Fibroblast of pulmonary artery (primary cell): ENCODE data around the gene KAT6B.

Experiments
- DNase-seq: peaks from one replicate; pipeline ENCODE4 v3.0.0-alpha.2; 2010; ENCODE audit warnings: low read depth
- H3K4me3 ChIP-seq: replicated peaks from 2 replicates; pipeline ENCODE4 v1.5.1; 2011; ENCODE audit warnings: low read depth, mild to moderate bottlenecking, control low read depth, low read length, moderate library complexity
- TF ChIP-seq, protein P1 (sequence below): IDR thresholded peaks from 2 replicates; pipeline ENCODE4 v1.5.1; 2011; ENCODE audit warnings: mild to moderate bottlenecking, control low read depth, low read length, inconsistent platforms; ENCODE audit errors: missing control alignments

Gene KAT6B

DNA sequence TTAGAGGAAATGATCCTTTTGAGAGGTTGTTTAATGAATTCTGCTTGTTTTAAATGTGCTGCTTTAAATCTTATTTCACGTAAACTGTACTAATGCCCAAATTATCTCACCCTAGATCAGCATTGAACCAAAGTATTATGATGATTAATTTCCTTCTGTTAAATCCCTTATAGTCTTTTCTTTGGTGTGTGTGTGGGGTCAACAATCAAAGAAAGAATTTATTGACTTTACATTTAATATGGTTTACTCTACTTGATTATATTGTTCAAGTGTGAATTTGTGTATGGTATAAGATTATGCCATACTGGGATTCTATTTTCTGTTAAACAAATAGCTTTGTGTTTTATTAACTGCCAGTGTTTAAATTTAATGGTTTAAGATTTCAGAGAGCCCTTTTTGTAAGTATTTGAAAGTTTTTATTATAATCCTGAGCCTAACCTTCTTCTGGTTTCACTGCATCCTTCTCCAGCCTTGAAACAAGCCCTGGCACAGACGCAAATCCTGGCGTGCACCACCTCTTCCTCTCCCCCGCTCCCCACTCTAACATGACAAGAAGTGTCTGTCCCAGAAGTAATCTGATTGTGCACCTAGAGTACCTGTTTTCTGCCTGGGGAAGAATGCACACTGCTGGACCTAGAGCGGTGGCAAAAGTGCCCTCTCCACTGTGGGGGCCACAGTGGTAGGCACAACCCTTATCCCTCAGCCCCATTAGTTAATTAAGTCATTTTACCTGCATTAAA, 70.6 kb downstream of the KAT6B start:
- DNase-seq, result no peak
- TF ChIP-seq, protein P1, sequence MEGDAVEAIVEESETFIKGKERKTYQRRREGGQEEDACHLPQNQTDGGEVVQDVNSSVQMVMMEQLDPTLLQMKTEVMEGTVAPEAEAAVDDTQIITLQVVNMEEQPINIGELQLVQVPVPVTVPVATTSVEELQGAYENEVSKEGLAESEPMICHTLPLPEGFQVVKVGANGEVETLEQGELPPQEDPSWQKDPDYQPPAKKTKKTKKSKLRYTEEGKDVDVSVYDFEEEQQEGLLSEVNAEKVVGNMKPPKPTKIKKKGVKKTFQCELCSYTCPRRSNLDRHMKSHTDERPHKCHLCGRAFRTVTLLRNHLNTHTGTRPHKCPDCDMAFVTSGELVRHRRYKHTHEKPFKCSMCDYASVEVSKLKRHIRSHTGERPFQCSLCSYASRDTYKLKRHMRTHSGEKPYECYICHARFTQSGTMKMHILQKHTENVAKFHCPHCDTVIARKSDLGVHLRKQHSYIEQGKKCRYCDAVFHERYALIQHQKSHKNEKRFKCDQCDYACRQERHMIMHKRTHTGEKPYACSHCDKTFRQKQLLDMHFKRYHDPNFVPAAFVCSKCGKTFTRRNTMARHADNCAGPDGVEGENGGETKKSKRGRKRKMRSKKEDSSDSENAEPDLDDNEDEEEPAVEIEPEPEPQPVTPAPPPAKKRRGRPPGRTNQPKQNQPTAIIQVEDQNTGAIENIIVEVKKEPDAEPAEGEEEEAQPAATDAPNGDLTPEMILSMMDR, result no peak
- no peak overlapping the region for H3K4me3 ChIP-seq

DNA sequence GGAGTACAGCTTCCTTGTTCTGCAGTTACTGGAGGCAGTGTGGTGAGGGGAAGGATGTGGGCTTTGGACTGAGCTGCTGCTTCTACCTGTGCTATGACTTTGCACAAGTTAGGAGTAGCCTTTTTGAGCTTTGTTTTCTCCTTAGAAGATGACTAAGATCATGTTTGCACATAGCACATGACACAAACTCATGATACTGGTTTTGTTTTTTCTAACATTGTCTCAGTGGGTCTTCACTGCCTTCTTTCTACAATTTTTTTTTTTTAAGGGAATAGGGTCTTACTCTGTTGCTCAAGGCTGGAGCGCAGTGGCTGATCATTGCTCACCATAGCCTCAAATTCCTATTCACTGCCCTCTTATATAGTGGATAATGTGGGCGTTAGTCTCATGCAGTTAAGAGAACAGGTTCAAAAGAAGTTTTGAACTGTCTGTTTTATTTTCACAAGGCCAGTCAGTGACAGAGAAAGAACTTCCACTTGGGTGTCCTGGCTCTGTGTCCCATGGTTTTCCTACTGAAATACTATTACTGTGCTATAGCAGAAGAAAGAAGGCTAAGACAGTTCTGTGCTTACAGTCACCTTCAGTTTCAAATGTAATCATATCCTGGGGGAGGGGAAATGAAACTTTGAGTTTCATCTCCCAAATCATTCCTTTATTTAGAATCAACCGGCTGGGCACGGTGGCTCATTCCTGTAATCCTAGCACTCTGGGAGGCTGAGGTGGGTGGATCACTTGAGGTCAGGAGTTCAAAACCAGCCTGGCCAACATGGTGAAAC, 72.0 kb downstream of the KAT6B start:
- no peak overlapping the region for H3K4me3 ChIP-seq
- TF ChIP-seq, protein P1, result no peak
- no peak for DNase-seq

DNA sequence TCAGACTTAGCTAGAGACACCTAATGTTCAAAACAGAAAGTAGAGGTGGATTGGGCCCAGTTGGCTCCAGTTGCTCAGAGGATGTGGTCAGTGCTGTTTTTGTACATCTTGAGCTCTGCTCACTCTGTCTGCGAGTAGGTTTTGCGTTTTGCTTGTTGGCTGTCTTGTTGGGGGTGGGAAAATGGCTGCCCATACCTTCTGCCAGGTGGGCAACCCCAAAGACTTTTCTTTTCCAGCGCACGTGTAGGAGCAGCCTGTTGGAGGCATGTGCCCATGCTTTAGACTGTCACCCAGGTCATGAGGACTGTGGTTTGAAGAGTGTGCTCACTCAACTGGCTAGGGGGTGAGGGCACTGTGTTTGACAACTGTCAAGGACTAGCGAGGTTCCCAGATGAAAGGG, 73.9 kb downstream of the KAT6B start:
- no peak overlapping the region for H3K4me3 ChIP-seq
- no peak for DNase-seq
- TF ChIP-seq, protein P1, result no peak

DNA sequence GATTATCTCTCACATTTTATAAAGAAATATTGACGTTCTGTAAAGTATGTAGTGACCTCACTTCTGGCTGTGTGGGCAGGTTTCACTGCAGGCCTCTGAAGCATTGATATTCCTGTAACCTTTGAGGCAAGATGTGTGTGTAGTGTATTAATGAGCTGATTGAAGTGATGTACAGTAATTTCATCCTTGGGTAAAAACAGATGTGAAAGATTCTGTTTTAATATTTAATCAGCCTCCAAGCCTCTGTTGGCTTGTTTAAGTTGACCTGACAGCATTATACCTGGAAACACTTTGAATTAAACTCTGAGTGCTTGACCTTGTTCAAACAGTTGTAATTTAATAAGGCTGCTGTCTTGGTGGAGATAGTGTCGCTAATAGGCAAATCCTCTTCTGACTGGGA, 74.9 kb downstream of the KAT6B start:
- DNase-seq, result no peak
- TF ChIP-seq, protein P1, result no peak
- no peak overlapping the region for H3K4me3 ChIP-seq

DNA sequence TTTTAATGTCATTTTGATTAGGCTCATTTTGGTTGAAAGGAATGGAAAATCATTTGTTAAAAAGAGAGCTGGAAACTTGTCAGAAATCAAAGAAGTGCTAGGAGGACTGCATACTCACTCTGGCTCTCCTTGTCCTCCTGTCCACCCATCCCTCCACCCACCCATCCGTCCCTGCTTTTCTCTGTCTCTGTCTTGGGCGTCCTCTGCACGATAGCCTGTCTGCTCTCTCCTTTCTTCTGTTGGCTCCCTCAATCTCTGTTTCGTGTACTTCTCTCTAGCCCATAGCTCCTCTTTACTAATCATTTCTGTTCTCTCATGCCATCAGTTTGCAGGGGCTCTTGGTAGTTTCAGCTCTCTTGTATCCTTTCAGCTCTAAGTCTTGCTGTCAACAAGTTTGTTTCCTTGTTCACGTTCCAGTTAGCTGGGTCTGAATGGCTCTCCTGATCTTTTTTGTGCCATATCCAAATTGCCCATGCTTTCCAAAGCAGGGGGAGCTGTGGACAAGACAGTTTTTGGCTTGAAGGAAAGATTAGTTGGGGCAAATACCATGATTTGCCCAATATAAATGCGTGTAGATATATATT, 75.6 kb downstream of the KAT6B start:
- no peak overlapping the region for H3K4me3 ChIP-seq
- TF ChIP-seq, protein P1, result no peak
- DNase-seq, result no peak

DNA sequence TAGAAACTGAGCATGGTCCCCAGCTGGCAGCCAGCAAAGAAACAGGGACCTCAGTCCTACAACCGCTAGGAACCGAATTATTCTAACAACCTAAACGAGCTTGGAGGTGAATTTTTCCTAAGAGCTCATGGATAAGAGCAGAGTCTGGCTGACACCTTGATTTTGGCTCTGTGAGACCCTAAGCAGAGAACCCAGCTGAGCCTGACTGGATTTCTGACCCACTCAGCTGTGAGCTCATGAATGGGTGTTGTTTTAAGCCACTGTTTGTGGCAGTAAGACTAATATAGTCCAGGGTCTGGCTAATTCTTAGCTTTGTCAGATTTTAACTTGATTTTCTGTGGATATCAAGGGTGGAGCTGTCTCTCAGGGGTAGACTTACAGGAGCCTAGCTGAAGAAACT, 77.1 kb downstream of the KAT6B start:
- TF ChIP-seq, protein P1, result no peak
- DNase-seq, result no peak
- no peak overlapping the region for H3K4me3 ChIP-seq
